Ovary (tissue), 3 donors: Measurements from ENCODE around the gene ACTG1.

Source experiments
- EP300 ChIP-seq: sonication (generic); formaldehyde crosslinking; IDR thresholded peaks from one replicate; pipeline ENCODE4 v1.6.1; 2017; ENCODE audit warnings: antibody characterized with exemption
- POLR2A ChIP-seq: fragments of 450-650 bp; IDR thresholded peaks from one replicate; pipeline ENCODE4 v1.6.1; 2017; ENCODE audit warnings: antibody characterized with exemption, mild to moderate bottlenecking, moderate library complexity
- TF ChIP-seq, protein P1 (sequence below), 3 donors: fragments of 450-650 bp in 2 of 3; fragments of 200-600 bp in 1 of 3; IDR thresholded peaks; one replicate each; pipeline versions ENCODE4 v1.5.1 to v1.8.0; 2016 to 2022; ENCODE audit warnings: antibody characterized with exemption in 3 of 3, mild to moderate bottlenecking in 1 of 3
- donor health status: DM: no; HTN: no; CAD: no.

GRCh38 chr17:81547614-81547982 is 35.0 kb upstream of the ACTG1 start:
- TF ChIP-seq, protein P1, sequence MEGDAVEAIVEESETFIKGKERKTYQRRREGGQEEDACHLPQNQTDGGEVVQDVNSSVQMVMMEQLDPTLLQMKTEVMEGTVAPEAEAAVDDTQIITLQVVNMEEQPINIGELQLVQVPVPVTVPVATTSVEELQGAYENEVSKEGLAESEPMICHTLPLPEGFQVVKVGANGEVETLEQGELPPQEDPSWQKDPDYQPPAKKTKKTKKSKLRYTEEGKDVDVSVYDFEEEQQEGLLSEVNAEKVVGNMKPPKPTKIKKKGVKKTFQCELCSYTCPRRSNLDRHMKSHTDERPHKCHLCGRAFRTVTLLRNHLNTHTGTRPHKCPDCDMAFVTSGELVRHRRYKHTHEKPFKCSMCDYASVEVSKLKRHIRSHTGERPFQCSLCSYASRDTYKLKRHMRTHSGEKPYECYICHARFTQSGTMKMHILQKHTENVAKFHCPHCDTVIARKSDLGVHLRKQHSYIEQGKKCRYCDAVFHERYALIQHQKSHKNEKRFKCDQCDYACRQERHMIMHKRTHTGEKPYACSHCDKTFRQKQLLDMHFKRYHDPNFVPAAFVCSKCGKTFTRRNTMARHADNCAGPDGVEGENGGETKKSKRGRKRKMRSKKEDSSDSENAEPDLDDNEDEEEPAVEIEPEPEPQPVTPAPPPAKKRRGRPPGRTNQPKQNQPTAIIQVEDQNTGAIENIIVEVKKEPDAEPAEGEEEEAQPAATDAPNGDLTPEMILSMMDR (IDR thresholded peaks at IDR 0.05), result no peak
- TF ChIP-seq POLR2A, result no peak
- no peak for TF ChIP-seq EP300
